GM12878 (cell line): ENCODE results near the gene MN1. TPM values are rescaled to one million over a fixed set of nuclear protein-coding genes. Genes with fewer than 3 reads are reported as not detected.

Experiments used
- ATAC-seq: fragments of 200-7000 bp; cut with Tn5 transposase; 3 replicates; pipeline ENCODE4 v1.9.1; 2020; ENCODE audit warnings: mild to moderate bottlenecking, moderate library complexity
- BruUV-seq: library from RNA; stranded (reverse); fragments of 400-500 nt; replicated peaks from 2 replicates; lab custom pipeline; 2021; lab: Mats Ljungman, UMichigan
- CTCF ChIA-PET: fragments of 300-600 bp; sonication (Branson Sonifier 250); formaldehyde crosslinking; extraction: SDS; loops from one replicate; lab custom pipeline; 2021; ENCODE audit warnings: inconsistent platforms; lab: Yijun Ruan, JAX
- POLR2A ChIA-PET: fragments of 350-600 bp; formaldehyde crosslinking; extraction: SDS; loops from one replicate; lab custom pipeline; 2021; ENCODE audit warnings: inconsistent platforms; lab: Charles Lee
- RAD21 ChIA-PET: fragments of 300-600 bp; sonication (Branson Sonifier 250); formaldehyde crosslinking; loops from one replicate; lab custom pipeline; 2023; ENCODE audit warnings: antibody characterized with exemption; ENCODE audit not compliant: unreplicated experiment; lab: Charles Lee
- SMC1A ChIA-PET: fragments of 300-600 bp; sonication (Branson Sonifier 250); formaldehyde crosslinking; loops from one replicate; lab custom pipeline; 2023; ENCODE audit not compliant: unreplicated experiment, uncharacterized antibody; lab: Charles Lee
- DNase-seq: peaks from one replicate; pipeline ENCODE4 v3.0.0-alpha.2; 2011; ENCODE audit warnings: low read depth, low spot score
- FAIRE-seq: peaks from 3 replicates; lab custom pipeline; 2011; peaks lifted over from hg19 to GRCh38; lab: Jason Lieb, UNC
- H2AFZ ChIP-seq: 2 replicates; pipeline ENCODE4 v1.6.0; 2011; ENCODE audit warnings: low read depth, low read length, control low read depth; ENCODE audit not compliant: control insufficient read depth
- H3K27ac ChIP-seq: 2 replicates; pipeline ENCODE4 v1.5.1; 2011; ENCODE audit warnings: control low read depth; ENCODE audit not compliant: control insufficient read depth, insufficient read depth
- H3K27me3 ChIP-seq, 2 experiments: replicated peaks in 1 of 2; 2 replicates each; pipeline versions ENCODE4 v1.6.0 to v1.6.1; 2011; ENCODE audit warnings: low read length in 1 of 2; ENCODE audit not compliant: control insufficient read depth in 2 of 2, insufficient read depth in 2 of 2
- H3K36me3 ChIP-seq, 2 experiments: 2 replicates each; pipeline ENCODE4 v1.5.1; 2011; ENCODE audit warnings: low read length in 1 of 2; ENCODE audit not compliant: control insufficient read depth in 2 of 2, insufficient read depth in 2 of 2
- H3K4me1 ChIP-seq: 2 replicates; pipeline ENCODE4 v1.6.1; 2011; ENCODE audit warnings: mild to moderate bottlenecking, low read length, moderate library complexity, mixed read lengths; ENCODE audit not compliant: control insufficient read depth, insufficient read depth
- H3K4me2 ChIP-seq: 2 replicates; pipeline ENCODE4 v1.6.0; 2011; ENCODE audit warnings: control low read depth; ENCODE audit not compliant: control insufficient read depth, insufficient read depth
- H3K4me3 ChIP-seq: fragments of 200-600 bp; sonication (generic); 2 replicates; pipeline ENCODE4 v1.5.1; 2016
- H3K79me2 ChIP-seq: 2 replicates; pipeline ENCODE4 v1.6.0; 2011; ENCODE audit warnings: low read length; ENCODE audit not compliant: control insufficient read depth, insufficient read depth
- H3K9ac ChIP-seq: 2 replicates; pipeline ENCODE4 v1.8.0; 2011; ENCODE audit warnings: low read length, control low read depth, mixed read lengths; ENCODE audit not compliant: control insufficient read depth, insufficient read depth
- H3K9me3 ChIP-seq: replicated peaks from 3 replicates; pipeline ENCODE4 v1.5.1; 2011; ENCODE audit warnings: mild to moderate bottlenecking, low read length; ENCODE audit not compliant: control insufficient read depth, insufficient read depth
- H4K20me1 ChIP-seq: 2 replicates; pipeline ENCODE4 v1.6.0; 2011; ENCODE audit not compliant: control insufficient read depth, insufficient read depth
- ESRRA ChIP-seq: IDR thresholded peaks from 2 replicates; pipeline ENCODE4 v1.6.1; 2012; ENCODE audit warnings: mild to moderate bottlenecking, low read length, improper control_type of control experiment
- JUNB ChIP-seq: IDR thresholded peaks from 2 replicates; pipeline ENCODE4 v1.6.1; 2016; ENCODE audit warnings: antibody characterized with exemption, mild to moderate bottlenecking
- KAT2A ChIP-seq: conservative IDR thresholded peaks from 2 replicates; pipeline ENCODE4 v1.6.1; 2011; ENCODE audit warnings: low read depth, low read length; ENCODE audit not compliant: control insufficient read depth
- MLLT1 ChIP-seq: fragments of 450-650 bp; IDR thresholded peaks from 2 replicates; pipeline ENCODE4 v1.6.1; 2016; ENCODE audit warnings: mild to moderate bottlenecking
- NFIC ChIP-seq: IDR thresholded peaks from 2 replicates; pipeline ENCODE4 v1.6.1; 2012; ENCODE audit warnings: low read depth, mild to moderate bottlenecking, inconsistent platforms, low read length, moderate library complexity
- PML ChIP-seq: IDR thresholded peaks from 2 replicates; pipeline ENCODE4 v1.6.1; 2012; ENCODE audit warnings: low read length, inconsistent platforms
- POU2F2 ChIP-seq: IDR thresholded peaks from 3 replicates; pipeline ENCODE4 v1.6.1; 2011; ENCODE audit warnings: low read depth, mild to moderate bottlenecking, low read length, borderline replicate concordance
- SUZ12 ChIP-seq: fragments of 200-600 bp; sonication (generic); IDR thresholded peaks from one replicate; pipeline ENCODE4 v1.6.1; 2018; ENCODE audit warnings: antibody characterized with exemption, mild to moderate bottlenecking; ENCODE audit not compliant: unreplicated experiment
- TCF7 ChIP-seq: IDR thresholded peaks from 2 replicates; pipeline ENCODE4 v1.6.1; 2014; ENCODE audit warnings: antibody characterized with exemption, borderline replicate concordance
- ZNF274 ChIP-seq: IDR thresholded peaks from one replicate; pipeline ENCODE4 v1.8.0; 2011; ENCODE audit not compliant: insufficient read length, insufficient read depth
- WGBS: methylation state at CpG from one replicate; pipeline ENCODE4 v1.1.6; 2016; ENCODE audit warnings: low lambda C conversion rate; ENCODE audit not compliant: insufficient replicate concordance, insufficient coverage; ENCODE audit errors: missing lambda C conversion rate; 5-methylcytosine and 5-hydroxymethylcytosine counted together
- in situ Hi-C: fragments of 300-500 bp; cut with MboI; formaldehyde crosslinking; loops from 9 replicates; pipeline ENCODE4 v1.14.3; 2018; ENCODE audit warnings: mixed read lengths
- intact Hi-C: fragments of 100-400 bp; cut with micrococcal nuclease; formaldehyde crosslinking; loops from one replicate; pipeline ENCODE4 v1.14.2; 2022; ENCODE audit not compliant: unreplicated experiment
- polyA plus RNA-seq, 11 experiments: library from polyadenylated mRNA; depleted of rRNA in 4 of 11; unstranded in 6 of 11; stranded (reverse) in 5 of 11; fragments of >200 nt; fragmentation: Nextera tagmentation in 4 of 11; fragmentation: Illumina TruSeq in 1 of 11; extraction: Ambion mirVana in 4 of 11; extraction: Trizol in 1 of 11; gene quantifications; 1 replicate in 1 of 11; 2 replicates in 10 of 11; pipeline versions ENCODE4 v1.2.1 to v1.2.3, GENCODE V29; 2011 to 2016; ENCODE audit warnings: inconsistent platforms in 2 of 11, missing spikeins in 2 of 11, low read depth in 1 of 11
- total RNA-seq, 4 experiments: library from RNA; depleted of rRNA in 3 of 4; stranded (reverse); fragments of >200 nt in 3 of 4; fragmentation: Illumina TruSeq in 1 of 4; extraction: Trizol in 1 of 4; gene quantifications; 2 replicates each; pipeline versions ENCODE4 v1.2.1 to v1.2.3, GENCODE V29; 2013 to 2021

The MN1 gene
- total and polyA plus RNA-seq, 10 of the 15 experiments (the other 5 are each of a cell fraction or from before 2014, with no cell fraction given), result under 0.01 to 0.24 (median 0.03) TPM; not detected in 3

GRCh38 chr22:27745809-27746208 lies 55.7 kb downstream of the MN1 start:
- POLR2A ChIA-PET, result no interaction called here
- BruUV-seq, result no TSS peak

More at GRCh38 chr22:27745809-27746208, 55.7 kb downstream of the MN1 start:
- in situ Hi-C loops, result no loop called here
- Histone ChIP-seq H3K4me2 (no peak overlapping the region), H3K4me3 (no peak overlapping the region), H3K27ac (no peak overlapping the region), H3K9me3 (no peaks in the 10 kb centered on the region), H3K4me1 (no peaks in the 10 kb centered on the region)
- CTCF ChIA-PET, result no interaction called here
- 48% methylated on average over 7 of the region's 7 CpGs for WGBS
- SMC1A ChIA-PET, result no interaction called here
- no peak for DNase-seq
- TF ChIP-seq POU2F2 (no peak), ESRRA (no peak), ZNF274 (no peak), KAT2A (no peak), JUNB (no peak), SUZ12 (no peak), MLLT1 (no peak), TCF7 (no peak), NFIC (no peak), PML (no peak)
- TF ChIP-seq, all 136 proteins: peak for 0
- Histone ChIP-seq H3K36me3 (no peaks in the 10 kb centered on the region), H2AFZ (no peak overlapping the region), H3K79me2 (no peaks in the 10 kb centered on the region), H3K27me3 (peaks cover 0 to 1% of the 10 kb centered on the region in 2 experiments; a peak in 2 of 4 replicates), H4K20me1 (no peaks in the 10 kb centered on the region), H3K9ac (no peak overlapping the region)
- intact Hi-C loops, result no loop called here
- FAIRE-seq (no peak), ATAC-seq (no peak)
- RAD21 ChIA-PET, result no interaction called here
